Measurements from ENCODE around the gene RAB36. TPM values are rescaled to one million over a fixed set of nuclear protein-coding genes. Genes with fewer than 3 reads are reported as not detected.

The RAB36 gene
- total RNA-seq, 1 experiment from 2014 or later: 1.4 TPM

GRCh38 chr22:23098718-23099530, 46.4 kb upstream of the RAB36 start:
- no peaks in the 10 kb centered on the region for H3K9me3 ChIP-seq (ENCODE audit: control insufficient read depth, low read depth, low read length)
- no peak overlapping the region for H3K23ac ChIP-seq (ENCODE audit: insufficient read length, low read depth, low read length)
- H2AFZ ChIP-seq (ENCODE audit: low read length): no peak overlapping the region
- H3K4me1 ChIP-seq (ENCODE audit: insufficient read depth, low read length): no peaks in the 10 kb centered on the region
- H3K27ac Mint-ChIP-seq: no peak overlapping the region
- H3K27me3 Mint-ChIP-seq (ENCODE audit: low read depth): peaks cover 9% of the 10 kb centered on the region
- H4K91ac ChIP-seq (ENCODE audit: insufficient read length, low read depth, low read length): no peak overlapping the region
- no peak for TF ChIP-seq CTCF (conservative IDR thresholded peaks at IDR 0.05)
- H4K5ac ChIP-seq (ENCODE audit: insufficient read length, low read depth, low read length): no peak overlapping the region
- H2BK120ac ChIP-seq (ENCODE audit: low read depth, low read length, poor library complexity, severe bottlenecking): no peak overlapping the region
- no peak overlapping the region for H2BK12ac ChIP-seq (ENCODE audit: insufficient read length, low read depth, low read length)
- H3K27ac ChIP-seq (ENCODE audit: insufficient read length, low read depth, low read length): no peak overlapping the region
- H3K56ac ChIP-seq (ENCODE audit: insufficient read length, low read depth, low read length): no peak overlapping the region
- H3K27me3 ChIP-seq (ENCODE audit: insufficient read depth, low read length): no peaks in the 10 kb centered on the region
- H3K9ac ChIP-seq (ENCODE audit: extremely low read depth, insufficient read length, low read length): no peak overlapping the region
- H4K20me1 ChIP-seq (ENCODE audit: control insufficient read depth, insufficient read depth, insufficient read length): no peaks in the 10 kb centered on the region
- no peak overlapping the region; the same call in 1 of the 2 replicates for H3K14ac ChIP-seq (ENCODE audit: insufficient read depth, low read length)
- no peak overlapping the region for H2BK5ac ChIP-seq (ENCODE audit: insufficient read length, low read length)
- peaks cover 0 to 9% of the 10 kb centered on the region in 2 experiments; a peak in 2 of 4 replicates for H3K4me1 Mint-ChIP-seq
- H3T11ph ChIP-seq (ENCODE audit: low read length): no peak overlapping the region
- no CpG with 5 or more reads among the region's 28 CpGs for WGBS (ENCODE audit: extremely low coverage, insufficient read length, low lambda C conversion rate)
- DNase-seq: no peak
- peaks cover 0 to 13% (median 4%) of the 10 kb centered on the region in 3 experiments; a peak in 3 of 7 replicates for H3K36me3 Mint-ChIP-seq (ENCODE audit: insufficient read depth in 1 of 3, low read depth in 3 of 3)
- no peak overlapping the region for H2BK15ac ChIP-seq (ENCODE audit: low read depth, low read length)
- H4K8ac ChIP-seq (replicated peaks; ENCODE audit: insufficient read length, low read depth, low read length): no peak overlapping the region
- no peak overlapping the region for H2BK20ac ChIP-seq (ENCODE audit: low read depth, low read length, poor library complexity, severe bottlenecking)
- no peak overlapping the region for H3K4ac ChIP-seq (ENCODE audit: low read depth, low read length)
- no peak overlapping the region for H2AK5ac ChIP-seq (ENCODE audit: insufficient read length, low read length)
- no peaks in the 10 kb centered on the region for H3K79me1 ChIP-seq (ENCODE audit: insufficient read depth, low read depth, low read length, poor library complexity, severe bottlenecking)
- H3K18ac ChIP-seq (ENCODE audit: insufficient read length, low read depth, low read length): no peak overlapping the region
- H3K79me2 ChIP-seq (ENCODE audit: insufficient read depth, low read length): no peaks in the 10 kb centered on the region
- H3K9me3 Mint-ChIP-seq: no peaks in the 10 kb centered on the region
- H3K4me3 Mint-ChIP-seq: no peak overlapping the region
- no peaks in the 10 kb centered on the region for H3K23me2 ChIP-seq (ENCODE audit: insufficient read length, low read depth, low read length, poor library complexity, severe bottlenecking)
- H3K4me2 ChIP-seq (ENCODE audit: insufficient read depth, insufficient read length, low read length): no peak overlapping the region
